Nephron (organoid): ENCODE measurements around the gene PNPLA2.
A peak's percentile ranks its signal among the peaks of the same experiment; 100 is the strongest.

Experiments
- H3K27ac Mint-ChIP-seq, 3 experiments: 2 replicates each; pipeline ENCODE4 v1.8.0; 2020; ENCODE audit warnings: mixed read lengths in 3 of 3, mild to moderate bottlenecking in 2 of 3, moderate library complexity in 1 of 3
- H3K27me3 Mint-ChIP-seq: 2 replicates; pipeline ENCODE4 v1.8.0; 2021; ENCODE audit warnings: low read depth, mild to moderate bottlenecking, moderate library complexity, mixed read lengths
- H3K36me3 Mint-ChIP-seq: 2 replicates; pipeline ENCODE4 v1.8.0; 2020; ENCODE audit warnings: low read depth, mixed read lengths
- H3K4me1 Mint-ChIP-seq: 2 replicates; pipeline ENCODE4 v1.8.0; 2020; ENCODE audit warnings: mixed read lengths
- H3K4me3 Mint-ChIP-seq, 3 experiments: 2 replicates each; pipeline ENCODE4 v1.8.0; 2020; ENCODE audit warnings: mild to moderate bottlenecking in 3 of 3, mixed read lengths in 3 of 3, moderate library complexity in 2 of 3
- H3K9me3 Mint-ChIP-seq: 2 replicates; pipeline ENCODE4 v1.8.0; 2020; ENCODE audit warnings: mixed read lengths
- TF ChIP-seq, protein P1 (sequence below), 3 experiments: fragments of 200-600 bp; sonication (generic); IDR thresholded peaks; one replicate each; pipeline ENCODE4 v1.5.0; 2021; ENCODE audit warnings: antibody characterized with exemption in 3 of 3; ENCODE audit not compliant: unreplicated experiment in 3 of 3

The PNPLA2 gene

DNA sequence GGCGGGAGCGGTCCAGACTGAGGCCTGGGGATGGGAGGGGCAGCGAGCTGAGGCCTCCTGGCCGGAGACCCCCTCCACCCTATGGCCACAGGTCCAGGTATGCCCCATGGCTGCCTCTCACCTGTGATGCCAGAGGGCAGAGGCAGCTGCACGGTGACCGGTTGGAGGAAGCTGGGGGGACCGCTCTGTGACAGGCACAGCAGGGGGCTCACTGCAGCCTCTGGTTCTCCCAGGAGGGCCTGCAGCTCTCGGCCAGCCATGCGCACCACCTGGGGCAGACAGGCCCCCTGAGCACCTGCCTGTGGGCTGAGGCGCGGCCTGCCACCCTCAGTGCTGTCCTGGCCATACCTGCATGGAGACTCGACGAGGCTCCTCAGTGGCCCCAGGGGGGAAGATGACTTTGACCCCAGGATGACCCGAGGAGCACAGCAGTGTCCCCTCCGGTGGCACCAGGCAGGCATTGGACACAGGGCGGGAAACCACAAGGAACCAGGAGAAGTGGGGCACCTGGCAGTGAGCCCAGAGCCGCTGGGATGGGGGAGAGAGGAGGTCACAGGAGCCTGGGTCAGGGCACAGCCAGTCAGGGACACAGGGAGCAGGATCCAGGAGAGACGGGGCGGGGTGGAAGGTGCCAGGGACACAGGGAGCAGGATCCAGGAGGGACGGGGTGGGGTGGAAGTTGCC lies 17.5 kb upstream of the PNPLA2 start:
- Mint-ChIP-seq H3K36me3 (no peaks in the 10 kb centered on the region), H3K4me3 (no peak overlapping the region), H3K4me1 (peaks cover 9% of the 10 kb centered on the region), H3K27ac (no peak overlapping the region), H3K9me3 (no peaks in the 10 kb centered on the region), H3K27me3 (no peaks in the 10 kb centered on the region)
- TF ChIP-seq, protein P1, sequence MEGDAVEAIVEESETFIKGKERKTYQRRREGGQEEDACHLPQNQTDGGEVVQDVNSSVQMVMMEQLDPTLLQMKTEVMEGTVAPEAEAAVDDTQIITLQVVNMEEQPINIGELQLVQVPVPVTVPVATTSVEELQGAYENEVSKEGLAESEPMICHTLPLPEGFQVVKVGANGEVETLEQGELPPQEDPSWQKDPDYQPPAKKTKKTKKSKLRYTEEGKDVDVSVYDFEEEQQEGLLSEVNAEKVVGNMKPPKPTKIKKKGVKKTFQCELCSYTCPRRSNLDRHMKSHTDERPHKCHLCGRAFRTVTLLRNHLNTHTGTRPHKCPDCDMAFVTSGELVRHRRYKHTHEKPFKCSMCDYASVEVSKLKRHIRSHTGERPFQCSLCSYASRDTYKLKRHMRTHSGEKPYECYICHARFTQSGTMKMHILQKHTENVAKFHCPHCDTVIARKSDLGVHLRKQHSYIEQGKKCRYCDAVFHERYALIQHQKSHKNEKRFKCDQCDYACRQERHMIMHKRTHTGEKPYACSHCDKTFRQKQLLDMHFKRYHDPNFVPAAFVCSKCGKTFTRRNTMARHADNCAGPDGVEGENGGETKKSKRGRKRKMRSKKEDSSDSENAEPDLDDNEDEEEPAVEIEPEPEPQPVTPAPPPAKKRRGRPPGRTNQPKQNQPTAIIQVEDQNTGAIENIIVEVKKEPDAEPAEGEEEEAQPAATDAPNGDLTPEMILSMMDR (IDR thresholded peaks at IDR 0.05; ENCODE audit: unreplicated experiment in 3 of 3), result no peak

DNA sequence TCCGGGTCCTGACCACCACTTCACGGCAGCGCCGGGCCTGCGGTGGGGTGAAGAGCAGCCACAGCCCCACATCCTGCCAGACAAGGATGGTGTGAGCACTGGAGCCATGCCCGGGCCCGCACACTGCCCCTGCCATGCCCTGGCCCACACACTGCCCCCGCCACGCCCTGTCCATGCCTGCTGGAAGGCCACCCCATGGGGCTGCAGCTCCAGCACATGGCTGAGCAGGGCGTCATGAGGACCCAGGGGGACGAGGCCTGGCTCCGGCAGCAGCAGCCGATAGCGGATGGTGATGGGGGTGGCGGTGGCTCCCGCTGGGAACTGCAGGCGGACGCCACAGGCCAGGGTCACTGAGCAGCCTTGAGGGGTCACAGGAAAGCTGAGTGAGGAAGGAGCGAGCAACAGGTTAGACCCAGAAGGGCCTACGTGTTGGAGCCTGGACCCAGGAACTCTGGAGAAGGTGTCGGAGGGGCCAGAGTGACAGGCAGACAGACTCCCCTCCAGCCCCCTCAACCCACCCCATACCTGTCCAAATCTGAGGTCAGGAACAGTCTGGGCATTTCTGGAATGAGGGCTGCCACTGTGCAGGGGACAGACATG lies 16.6 kb upstream of the PNPLA2 start:
- H3K4me3 Mint-ChIP-seq, result no peak overlapping the region
- no peak overlapping the region for H3K27ac Mint-ChIP-seq
- peaks cover 4% of the 10 kb centered on the region for H3K4me1 Mint-ChIP-seq
- H3K9me3 Mint-ChIP-seq, result no peaks in the 10 kb centered on the region
- no peaks in the 10 kb centered on the region for H3K36me3 Mint-ChIP-seq
- H3K27me3 Mint-ChIP-seq, result no peaks in the 10 kb centered on the region
- TF ChIP-seq, protein P1 (IDR thresholded peaks at IDR 0.05; ENCODE audit: unreplicated experiment in 3 of 3), result no peak

DNA sequence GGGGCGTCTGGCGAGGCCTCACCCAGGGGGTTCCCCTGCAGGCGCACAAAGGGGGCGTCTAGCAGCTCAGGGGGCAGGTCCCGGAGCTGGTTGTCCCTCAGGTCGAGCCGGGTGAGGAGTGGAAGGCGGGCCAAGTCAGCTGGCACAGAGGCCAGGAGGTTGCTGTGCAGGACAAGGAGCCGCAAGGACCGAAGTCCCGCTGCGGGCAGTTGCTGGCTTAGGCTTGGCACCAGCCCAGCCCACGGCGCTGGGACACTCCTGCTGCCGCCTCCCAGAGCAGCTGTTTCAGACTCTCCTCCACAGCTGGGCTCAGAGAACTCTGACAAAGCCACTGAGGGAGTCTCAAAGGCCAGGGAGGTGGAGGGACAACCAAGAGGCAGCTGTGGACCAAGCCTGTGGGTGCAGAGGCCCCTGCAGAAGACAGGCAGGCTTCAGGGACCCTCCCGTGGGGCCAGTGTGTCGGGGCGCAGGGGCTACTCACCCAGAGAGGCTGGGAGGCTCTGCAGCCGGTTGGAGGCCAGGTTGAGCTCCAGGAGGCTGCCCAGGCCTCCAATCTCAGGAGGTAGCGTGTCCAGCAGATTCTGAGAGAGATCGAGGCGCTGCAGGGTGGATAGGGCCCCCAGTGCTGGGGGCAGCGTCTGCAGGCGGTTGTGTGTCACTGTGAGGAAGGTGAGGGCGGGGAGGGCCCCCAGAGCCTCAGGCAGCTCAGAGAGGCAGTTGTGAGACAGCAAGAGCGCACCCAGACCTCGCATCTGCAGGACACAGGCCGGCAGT lies 15.8 kb upstream of the PNPLA2 start:
- no peaks in the 10 kb centered on the region for H3K27me3 Mint-ChIP-seq
- no peak overlapping the region for H3K27ac Mint-ChIP-seq
- no peaks in the 10 kb centered on the region for H3K9me3 Mint-ChIP-seq
- H3K36me3 Mint-ChIP-seq, result no peaks in the 10 kb centered on the region
- TF ChIP-seq, protein P1 (IDR thresholded peaks at IDR 0.05; ENCODE audit: unreplicated experiment in 3 of 3), result no peak
- H3K4me3 Mint-ChIP-seq, result peak overlapping the region; percentile 25 to 79 (median 52)
- peaks cover 3% of the 10 kb centered on the region for H3K4me1 Mint-ChIP-seq

DNA sequence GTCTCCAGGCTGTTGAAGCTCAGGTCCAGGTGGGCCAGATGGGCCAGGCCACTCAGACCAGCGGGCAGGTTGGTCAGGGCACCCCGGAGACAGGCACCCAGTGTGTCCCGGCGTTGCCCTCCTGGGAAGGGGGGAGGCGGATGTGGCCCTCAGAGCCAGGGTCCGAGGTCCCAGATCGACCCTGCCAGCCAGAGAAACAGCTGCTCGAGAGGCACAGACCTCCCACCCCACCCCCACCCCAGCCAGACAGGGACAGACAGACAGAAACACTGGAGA lies 15.3 kb upstream of the PNPLA2 start:
- Mint-ChIP-seq H3K9me3 (no peaks in the 10 kb centered on the region), H3K27ac (no peak overlapping the region), H3K27me3 (no peaks in the 10 kb centered on the region), H3K4me3 (peak overlapping the region in 2 of 3 experiments; percentile 25 to 79), H3K36me3 (no peaks in the 10 kb centered on the region), H3K4me1 (peaks cover 5% of the 10 kb centered on the region)
- TF ChIP-seq, protein P1 (IDR thresholded peaks at IDR 0.05; ENCODE audit: unreplicated experiment in 3 of 3), result no peak

DNA sequence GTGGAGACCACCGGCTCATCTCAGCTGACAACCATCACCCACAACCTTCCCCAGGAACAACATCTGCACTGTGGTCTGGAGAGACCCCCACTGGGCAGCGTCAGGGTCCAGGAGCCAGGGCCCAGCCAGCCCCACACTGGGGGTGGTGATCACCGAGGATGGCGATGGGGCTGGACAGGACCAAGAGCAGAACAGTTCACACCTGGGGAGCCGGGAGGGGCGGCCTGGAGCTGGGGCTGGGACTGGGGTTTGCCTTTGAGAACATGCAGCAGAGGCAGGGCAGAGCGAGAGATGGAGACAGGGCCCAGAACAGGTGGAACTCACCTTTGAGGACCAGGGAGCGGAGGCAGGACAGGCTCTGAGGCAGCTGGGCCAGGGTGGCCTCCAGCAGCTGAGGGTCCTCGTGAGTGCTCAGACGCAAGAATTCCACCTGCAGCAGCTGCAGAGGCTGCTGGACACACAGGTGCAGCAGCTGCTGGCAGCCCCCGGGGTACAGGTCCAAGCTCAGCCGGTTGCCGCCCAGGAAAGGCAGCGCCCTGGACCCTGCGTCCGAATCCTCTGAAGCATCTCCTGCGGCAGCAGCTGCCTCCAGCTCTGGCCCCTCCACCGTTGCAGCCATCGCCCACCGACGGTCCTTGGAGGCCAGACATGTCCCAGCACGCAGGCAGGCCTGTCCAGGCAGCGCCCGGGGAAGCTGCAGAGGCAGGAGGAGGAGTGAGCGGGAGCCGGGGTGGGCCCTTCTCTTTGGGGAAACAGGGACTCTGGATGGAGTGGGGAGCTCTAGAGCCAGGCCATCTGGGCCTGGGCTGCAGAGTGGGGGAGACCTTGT lies 14.7 kb upstream of the PNPLA2 start:
- TF ChIP-seq, protein P1 (IDR thresholded peaks at IDR 0.05; ENCODE audit: unreplicated experiment in 3 of 3), result no peak
- Mint-ChIP-seq H3K27me3 (no peaks in the 10 kb centered on the region), H3K36me3 (no peaks in the 10 kb centered on the region), H3K27ac (peak overlapping the region in 1 of 3 experiments; percentile 39), H3K4me3 (peak overlapping the region; percentile 79 to 84 (median 81)), H3K4me1 (peaks cover 8% of the 10 kb centered on the region), H3K9me3 (no peaks in the 10 kb centered on the region)
